Measurements from ENCODE around the gene IQSEC2. TPM values are rescaled to one million over a fixed set of nuclear protein-coding genes. Genes with fewer than 3 reads are reported as not detected.

Gene IQSEC2
- polyA plus RNA-seq, 3 donors, result 6.5 to 31.2 (median 6.9) TPM

GRCh38 chrX:53305219-53305995 lies 24.0 kb upstream of the IQSEC2 start:
- H3K27me3 ChIP-seq (ENCODE audit: control insufficient read depth in 2 of 2, insufficient read depth in 2 of 2, low read length in 2 of 2), result peaks cover 0 to 2% of the 10 kb centered on the region in 2 donors
- Mint-ChIP-seq H3K9me3 (peaks cover 0 to 5% (median 0%) of the 10 kb centered on the region in 7 donors), H3K27me3 (ENCODE audit: low read depth in 3 of 3) (peaks cover 0 to 16% (median 0%) of the 10 kb centered on the region in 3 donors), H3K4me1 (peaks cover 6% of the 10 kb centered on the region), H3K27ac (no peak overlapping the region), H3K36me3 (no peaks in the 10 kb centered on the region), H3K4me3 (no peak overlapping the region)
- no CpG with 5 or more reads among the region's 8 CpGs for WGBS (ENCODE audit: insufficient coverage)
- no peak overlapping the region for H3K4me2 ChIP-seq (replicated peaks; ENCODE audit: extremely low read depth, low read length, poor library complexity, severe bottlenecking)
- no peaks in the 10 kb centered on the region for H3K79me2 ChIP-seq (ENCODE audit: insufficient read depth, low read length)
- peaks cover 5% of the 10 kb centered on the region for H4K20me1 ChIP-seq (ENCODE audit: insufficient read depth, low read length)
- no peak overlapping the region for H3K27ac ChIP-seq (ENCODE audit: low read depth in 1 of 2, low read length in 2 of 2)
- H3K9ac ChIP-seq (ENCODE audit: insufficient read depth, low read length, poor library complexity, severe bottlenecking), result no peak overlapping the region
- H2AFZ ChIP-seq (ENCODE audit: insufficient read depth, low read depth, low read length, poor library complexity, severe bottlenecking), result no peak overlapping the region
- no peak overlapping the region for H3K4me3 ChIP-seq (replicated peaks in 1 of 3; ENCODE audit: low read depth in 2 of 3, low read length in 3 of 3)
- TF ChIP-seq CTCF (IDR thresholded peaks at IDR 0.05), result no peak
- intact Hi-C loops (cut with micrococcal nuclease), result no loop called here
- no peak for DNase-seq
- no peaks in the 10 kb centered on the region for H3K4me1 ChIP-seq (ENCODE audit: control insufficient read depth in 1 of 2, insufficient read depth in 2 of 2, low read length in 2 of 2)
- no peaks in the 10 kb centered on the region for H3K9me3 ChIP-seq (replicated peaks in 1 of 2; ENCODE audit: control insufficient read depth in 1 of 2, insufficient read depth in 1 of 2, low read length in 2 of 2)
- no peaks in the 10 kb centered on the region for H3K36me3 ChIP-seq (replicated peaks in 1 of 2; ENCODE audit: control insufficient read depth in 1 of 2, insufficient read depth in 2 of 2, low read length in 2 of 2)

DNA sequence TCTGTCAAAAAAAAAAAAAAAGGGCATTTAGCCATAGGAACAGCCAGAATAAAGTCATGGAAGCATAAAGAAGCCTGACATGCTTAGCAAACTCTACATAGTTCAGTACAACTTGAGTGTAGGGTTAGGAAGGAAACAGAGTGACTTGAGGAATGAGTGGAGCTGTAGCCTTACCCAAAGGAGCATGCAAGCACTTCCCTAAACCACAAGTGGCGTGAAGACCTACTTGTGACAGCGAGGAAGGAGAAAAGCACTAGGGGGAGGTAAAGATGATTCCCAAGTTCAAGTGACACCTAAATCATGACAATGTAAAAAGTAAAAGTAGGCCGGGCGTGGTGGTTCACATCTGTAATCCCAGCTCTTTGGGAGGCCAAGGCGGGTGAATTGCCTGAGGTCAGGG lies 21.8 kb upstream of the IQSEC2 start:
- intact Hi-C loops (cut with micrococcal nuclease), result no loop called here
- no peaks in the 10 kb centered on the region for H3K9me3 ChIP-seq (replicated peaks in 1 of 2; ENCODE audit: control insufficient read depth in 1 of 2, insufficient read depth in 1 of 2, low read length in 2 of 2)
- no peaks in the 10 kb centered on the region for H3K36me3 ChIP-seq (replicated peaks in 1 of 2; ENCODE audit: control insufficient read depth in 1 of 2, insufficient read depth in 2 of 2, low read length in 2 of 2)
- no peak for DNase-seq
- Mint-ChIP-seq H3K4me1 (peaks cover 6% of the 10 kb centered on the region), H3K27ac (peak overlapping the region in 1 of 7 donors; percentile 11), H3K27me3 (ENCODE audit: low read depth in 3 of 3) (peaks cover 0 to 31% (median 0%) of the 10 kb centered on the region in 3 donors), H3K4me3 (no peak overlapping the region), H3K36me3 (no peaks in the 10 kb centered on the region), H3K9me3 (peaks cover 0 to 5% (median 0%) of the 10 kb centered on the region in 7 donors)
- no CpG with 5 or more reads among the region's 5 CpGs for WGBS (ENCODE audit: insufficient coverage)
- no peak overlapping the region for H2AFZ ChIP-seq (ENCODE audit: insufficient read depth, low read depth, low read length, poor library complexity, severe bottlenecking)
- no peaks in the 10 kb centered on the region for H3K4me1 ChIP-seq (ENCODE audit: control insufficient read depth in 1 of 2, insufficient read depth in 2 of 2, low read length in 2 of 2)
- no peaks in the 10 kb centered on the region for H3K79me2 ChIP-seq (ENCODE audit: insufficient read depth, low read length)
- H3K27ac ChIP-seq (ENCODE audit: low read depth in 1 of 2, low read length in 2 of 2), result no peak overlapping the region
- H3K27me3 ChIP-seq (ENCODE audit: control insufficient read depth in 2 of 2, insufficient read depth in 2 of 2, low read length in 2 of 2), result peaks cover 0 to 2% of the 10 kb centered on the region in 2 donors
- H3K4me2 ChIP-seq (replicated peaks; ENCODE audit: extremely low read depth, low read length, poor library complexity, severe bottlenecking), result no peak overlapping the region
- peaks cover 5% of the 10 kb centered on the region for H4K20me1 ChIP-seq (ENCODE audit: insufficient read depth, low read length)
- no peak overlapping the region for H3K4me3 ChIP-seq (replicated peaks in 1 of 3; ENCODE audit: low read depth in 2 of 3, low read length in 3 of 3)
- H3K9ac ChIP-seq (ENCODE audit: insufficient read depth, low read length, poor library complexity, severe bottlenecking), result no peak overlapping the region
- no peak for TF ChIP-seq CTCF (IDR thresholded peaks at IDR 0.05)

Data from CD14-positive monocyte (primary cell).